K562 (cell line): ENCODE results near the gene NFIC. TPM values are rescaled to one million over a fixed set of nuclear protein-coding genes. Genes with fewer than 3 reads are reported as not detected.
A peak's percentile ranks its signal among the peaks of the same experiment; 100 is the strongest.

Experiments
- ARID2 ChIP-seq: fragments of 450-650 bp; IDR thresholded peaks from 2 replicates; pipeline ENCODE4 v1.6.1; 2017; ENCODE audit warnings: antibody characterized with exemption, mild to moderate bottlenecking
- BCLAF1 ChIP-seq, 2 experiments: fragments of 450-650 bp in 1 of 2; IDR thresholded peaks; 2 replicates each; pipeline ENCODE4 v1.6.1; 2011 to 2017; ENCODE audit warnings: low read depth in 2 of 2, antibody characterized with exemption in 1 of 2, borderline replicate concordance in 1 of 2, low read length in 1 of 2, mild to moderate bottlenecking in 1 of 2, mixed read lengths in 1 of 2; ENCODE audit not compliant: control insufficient read depth in 1 of 2
- BCOR ChIP-seq: fragments of 450-650 bp; IDR thresholded peaks from 2 replicates; pipeline ENCODE4 v1.6.1; 2016
- CHD4 ChIP-seq: fragments of 200-600 bp; sonication (generic); IDR thresholded peaks from 3 replicates; pipeline ENCODE4 v1.6.1; 2012; ENCODE audit warnings: low read depth, mild to moderate bottlenecking, mixed read lengths, low read length, inconsistent platforms; ENCODE audit not compliant: insufficient read depth, insufficient replicate concordance, poor library complexity, severe bottlenecking
- COPS2 ChIP-seq: fragments of 450-650 bp; conservative IDR thresholded peaks from 2 replicates; pipeline ENCODE4 v1.6.1; 2016; ENCODE audit warnings: mild to moderate bottlenecking, moderate library complexity
- CTCFL ChIP-seq: IDR thresholded peaks from 2 replicates; pipeline ENCODE4 v1.6.1; 2011; ENCODE audit warnings: borderline replicate concordance, low read depth, mild to moderate bottlenecking, moderate library complexity, low read length; ENCODE audit not compliant: insufficient read depth, poor library complexity, severe bottlenecking
- DEAF1 ChIP-seq: fragments of 450-650 bp; formaldehyde crosslinking; IDR thresholded peaks from 2 replicates; pipeline ENCODE4 v1.4.0; 2020; ENCODE audit warnings: mild to moderate bottlenecking, moderate library complexity
- MAZ ChIP-seq, 2 experiments: fragments of 450-650 bp in 1 of 2; sonication (generic) in 1 of 2; formaldehyde crosslinking; IDR thresholded peaks in 1 of 2; conservative IDR thresholded peaks in 1 of 2; 2 replicates each; pipeline versions ENCODE4 v1.4.0 to v1.5.0; 2020; ENCODE audit warnings: mild to moderate bottlenecking in 1 of 2, missing genetic modification reagents in 1 of 2
- MBD2 ChIP-seq: sonication (generic); IDR thresholded peaks from 2 replicates; pipeline ENCODE4 v1.6.1; 2016; ENCODE audit warnings: low read depth, borderline replicate concordance
- PHF8 ChIP-seq: fragments of 200-600 bp; sonication (generic); IDR thresholded peaks from 2 replicates; pipeline ENCODE4 v1.6.1; 2012; ENCODE audit warnings: mixed run types, mild to moderate bottlenecking, inconsistent platforms, low read length, moderate library complexity, borderline replicate concordance
- POLR2G ChIP-seq: fragments of 200-400 bp; formaldehyde crosslinking; IDR thresholded peaks from 2 replicates; pipeline ENCODE4 v1.6.1; 2017; ENCODE audit warnings: low read depth, mild to moderate bottlenecking, antibody characterized with exemption, low read length, moderate library complexity
- RB1 ChIP-seq: fragments of 450-650 bp; IDR thresholded peaks from 2 replicates; pipeline ENCODE4 v1.6.1; 2017; ENCODE audit warnings: low read depth, mild to moderate bottlenecking
- TAL1 ChIP-seq: fragments of 450-650 bp; IDR thresholded peaks from 2 replicates; pipeline ENCODE4 v1.6.1; 2016; ENCODE audit warnings: mild to moderate bottlenecking
- TCF7 ChIP-seq: sonication (generic); IDR thresholded peaks from 2 replicates; pipeline ENCODE4 v1.6.1; 2016; ENCODE audit warnings: antibody characterized with exemption, borderline replicate concordance
- XRCC5 ChIP-seq: fragments of 200-400 bp; formaldehyde crosslinking; IDR thresholded peaks from 2 replicates; pipeline ENCODE4 v1.6.1; 2017; ENCODE audit warnings: low read depth, mild to moderate bottlenecking, low read length
- ZBTB2 ChIP-seq: fragments of 450-650 bp; IDR thresholded peaks from 2 replicates; pipeline ENCODE4 v1.6.1; 2016; ENCODE audit warnings: antibody characterized with exemption
- ZSCAN29 ChIP-seq: fragments of 450-650 bp; IDR thresholded peaks from 2 replicates; pipeline ENCODE4 v1.6.1; 2017
- polyA plus RNA-seq, 8 experiments: library from polyadenylated mRNA; depleted of rRNA in 4 of 8; stranded (reverse) in 5 of 8; unstranded in 3 of 8; fragments of >200 nt; fragmentation: Nextera tagmentation in 2 of 8; fragmentation: Illumina TruSeq in 1 of 8; extraction: Ambion mirVana in 2 of 8; extraction: Trizol in 1 of 8; gene quantifications; 2 replicates each; pipeline versions ENCODE4 v1.2.1 to v1.2.3, GENCODE V29; 2011 to 2014; ENCODE audit warnings: inconsistent platforms in 1 of 8, missing spikeins in 1 of 8
- total RNA-seq, 7 experiments: library from RNA; depleted of rRNA in 6 of 7; stranded (reverse); fragments of >200 nt in 6 of 7; fragmentation: Illumina TruSeq in 2 of 7; extraction: Trizol in 2 of 7; gene quantifications; 2 replicates each; pipeline versions ENCODE4 v1.2.1 to v1.2.3, GENCODE V29; 2011 to 2021; ENCODE audit warnings: low replicate concordance in 1 of 7

Gene NFIC
- total and polyA plus RNA-seq, 9 of the 15 experiments (the other 6 are each of a cell fraction or from before 2014, with no cell fraction given): 0.71 to 62.1 (median 6.9) TPM

- peak; percentile 78 for TF ChIP-seq CTCFL
- TF ChIP-seq TAL1: no peak
- peak; percentile 52; the same call in 1 of the 2 replicates for TF ChIP-seq ZBTB2
- peak; percentile 58; the same call in 1 of the 2 replicates for TF ChIP-seq RB1
- 0 out of 2 replicates have a peak, but pooled peaks have one; percentile 10 for TF ChIP-seq DEAF1
- no peak for TF ChIP-seq ZSCAN29
- peak; percentile 57; the same call in 1 of the 2 replicates for TF ChIP-seq XRCC5
- TF ChIP-seq BCLAF1 (IDR thresholded peaks at IDR 0.05; ENCODE audit: borderline replicate concordance in 1 of 2, control insufficient read depth in 1 of 2, low read depth in 2 of 2, low read length in 1 of 2): no peak
- TF ChIP-seq CHD4: peak; percentile 75
- no peak for TF ChIP-seq MBD2
- peak; percentile 98 for TF ChIP-seq BCOR
- TF ChIP-seq PHF8: no peak
- TF ChIP-seq ARID2: peak; percentile 71; the same call in 1 of the 2 replicates
- 0 out of 2 replicates have a peak, but pooled peaks have one; percentile 14 for TF ChIP-seq TCF7
- TF ChIP-seq COPS2: no peak
- TF ChIP-seq POLR2G: peak; percentile 42
- peak; percentile 63; a peak in 2 of 4 replicates for TF ChIP-seq MAZ (CRISPR knock-in tag; conservative IDR thresholded peaks at IDR 0.05 in 1 of 2, IDR thresholded peaks at IDR 0.05 in 1 of 2)
These were observed 105.7 kb downstream of the NFIC start (continued) for GRCh38 chr19:3471954-3472655.
